ENCODE measurements around the gene TCTN1.
"Not testable (repeated sequence)": the region's sequence is repeated elsewhere in the genome, so short reads cannot be mapped to it uniquely, and the experiment has no call there.

TCTN1 gene

GRCh38 chr12:110587102-110587501 lies 26.8 kb upstream of the TCTN1 start:
- DNase-seq, result not testable (repeated sequence)

GRCh38 chr12:110590059-110590458 lies 23.9 kb upstream of the TCTN1 start:
- no peak for DNase-seq

- DNase-seq, result peak; percentile 81
These were observed 23.1 kb upstream of the TCTN1 start for GRCh38 chr12:110590806-110591326.

GRCh38 chr12:110591451-110592051 lies 22.4 kb upstream of the TCTN1 start:
- no peak for DNase-seq

- DNase-seq, result no peak
These were observed 21.9 kb upstream of the TCTN1 start for GRCh38 chr12:110592078-110592477.

GRCh38 chr12:110592919-110593318 lies 21.0 kb upstream of the TCTN1 start:
- DNase-seq, result not testable (repeated sequence)

- no peak for DNase-seq
These were observed 16.0 kb upstream of the TCTN1 start for GRCh38 chr12:110597885-110598284.

- DNase-seq, result no peak
These were observed 14.6 kb upstream of the TCTN1 start for GRCh38 chr12:110599334-110599733.

GRCh38 chr12:110600254-110600653 lies 13.7 kb upstream of the TCTN1 start:
- DNase-seq, result peak; percentile 70

GRCh38 chr12:110602085-110602814 lies 11.7 kb upstream of the TCTN1 start:
- DNase-seq, result peak; percentile 77

GRCh38 chr12:110606253-110606611 lies 7.7 kb upstream of the TCTN1 start:
- DNase-seq, result no peak

GRCh38 chr12:110613071-110613770 lies 708 bp upstream of the TCTN1 start:
- DNase-seq, result no peak

GRCh38 chr12:110615171-110615570 lies 1.2 kb downstream of the TCTN1 start:
- DNase-seq, result no peak

GRCh38 chr12:110616471-110617115 lies 2.7 kb downstream of the TCTN1 start:
- no peak for DNase-seq

GRCh38 chr12:110619534-110619953 lies 5.6 kb downstream of the TCTN1 start:
- DNase-seq, result no peak

GRCh38 chr12:110622582-110622981 lies 8.7 kb downstream of the TCTN1 start:
- DNase-seq, result no peak

- no peak for DNase-seq
These were observed 13.7 kb downstream of the TCTN1 start for GRCh38 chr12:110627500-110628195.

GRCh38 chr12:110635055-110635454 lies 21.1 kb downstream of the TCTN1 start:
- no peak for DNase-seq

GRCh38 chr12:110636516-110636915 lies 22.6 kb downstream of the TCTN1 start:
- DNase-seq, result no peak

GRCh38 chr12:110637869-110638441 lies 24.0 kb downstream of the TCTN1 start:
- no peak for DNase-seq

GRCh38 chr12:110638796-110639195 lies 24.9 kb downstream of the TCTN1 start:
- no peak for DNase-seq
